Erythroblast (primary cell): ENCODE data around the gene SLC25A34.

Experiments used
- GATA1 ChIP-seq: IDR thresholded peaks from 2 replicates; pipeline ENCODE4 v1.6.1; 2011; ENCODE audit warnings: low read depth, mild to moderate bottlenecking, control low read depth, low read length, moderate library complexity
- POLR2A ChIP-seq: IDR thresholded peaks from 2 replicates; pipeline ENCODE4 v1.6.1; 2011; ENCODE audit warnings: mild to moderate bottlenecking, low read length

GRCh38 chr1:15726508-15726907, 9.6 kb upstream of the SLC25A34 start:
- TF ChIP-seq POLR2A: no peak
- TF ChIP-seq GATA1: no peak
